Left kidney (tissue), 8 donors: ENCODE results near the gene IZUMO1R. TPM values are rescaled to one million over a fixed set of nuclear protein-coding genes. Genes with fewer than 3 reads are reported as not detected.
"Not testable (repeated sequence)": the region's sequence is repeated elsewhere in the genome, so short reads cannot be mapped to it uniquely, and the experiment has no call there.

ENCODE experiments used
- DNase-seq: peaks from one replicate; pipeline ENCODE4 v3.0.0-alpha.2; 2013
- long read RNA-seq, 8 donors: transcript quantifications; one replicate each; lab custom pipeline, GENCODE V29; 2026
- polyA plus RNA-seq: library from polyadenylated mRNA; unstranded; fragments of 120-200 nt; gene quantifications from one replicate; pipeline ENCODE4 v1.2.1, GENCODE V29; 2013; ENCODE audit not compliant: insufficient read length

The IZUMO1R gene
- polyA plus RNA-seq, result 0.18 TPM
- long read RNA-seq, donor 1, result 0 reads
- long read RNA-seq, donor 2, result 0 reads
- long read RNA-seq, donor 3, result 0 reads
- long read RNA-seq, donor 4, result 0 reads
- long read RNA-seq, donor 5, result 0 reads
- long read RNA-seq, donor 6, result 0 reads
- long read RNA-seq, donor 7, result 0 reads
- long read RNA-seq, donor 8, result 0 reads

DNA sequence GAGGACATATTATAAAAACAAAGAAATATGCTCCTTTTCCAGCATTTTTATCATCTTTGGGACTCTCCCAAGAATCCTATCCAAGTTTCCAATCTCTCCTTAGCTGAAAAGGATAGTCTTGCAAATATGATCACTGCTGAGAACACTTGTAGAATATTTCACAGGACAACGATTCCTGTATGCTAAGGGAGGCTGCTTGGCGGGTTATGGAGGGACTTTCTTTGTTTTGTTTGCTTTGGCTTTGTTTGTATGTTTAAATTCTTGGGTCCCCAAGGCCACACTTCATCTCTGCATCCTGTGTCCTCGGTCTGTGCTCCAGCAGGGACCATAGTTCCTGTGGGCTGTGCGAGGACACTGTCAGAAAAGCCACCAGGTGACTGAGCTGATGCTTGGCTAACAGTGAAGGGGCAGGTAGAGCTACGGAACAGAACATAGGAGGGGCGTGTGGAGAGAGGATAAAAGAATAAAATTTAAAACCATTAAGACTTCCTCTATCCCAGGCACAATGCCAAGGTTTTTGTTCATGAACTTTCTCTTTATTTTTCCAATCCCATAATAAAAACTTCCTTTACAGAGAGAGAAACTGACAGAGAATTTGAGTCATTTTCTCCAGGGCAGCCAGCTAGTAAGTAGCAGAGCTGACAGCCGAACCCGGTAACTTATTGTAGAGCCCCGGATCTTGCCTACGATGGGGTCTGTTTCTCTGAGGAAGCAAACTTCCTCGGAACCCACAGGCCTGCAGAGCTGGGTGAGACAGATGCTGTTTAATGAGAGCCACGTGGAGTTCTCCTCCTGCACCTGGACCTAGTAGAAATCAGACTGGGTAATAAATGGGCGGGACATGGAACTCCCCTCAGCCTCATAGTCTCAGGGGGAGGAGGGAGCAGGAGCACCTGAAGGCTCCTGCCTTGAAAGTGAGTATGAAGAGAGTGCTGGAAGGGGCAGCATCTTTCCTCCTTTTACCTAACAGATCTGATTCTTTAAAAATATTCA lies at the start of gene IZUMO1R:
IZUMO1R (plus strand) TSS at position 615 of the 993 bp plus-strand sequence. CDS start 1,057 bp downstream, outside the sequence.
- DNase-seq, result peak; percentile 27

- DNase-seq, result no peak
These were observed 32.5 kb upstream of the IZUMO1R start for GRCh38 chr11:94271885-94272372.

DNA sequence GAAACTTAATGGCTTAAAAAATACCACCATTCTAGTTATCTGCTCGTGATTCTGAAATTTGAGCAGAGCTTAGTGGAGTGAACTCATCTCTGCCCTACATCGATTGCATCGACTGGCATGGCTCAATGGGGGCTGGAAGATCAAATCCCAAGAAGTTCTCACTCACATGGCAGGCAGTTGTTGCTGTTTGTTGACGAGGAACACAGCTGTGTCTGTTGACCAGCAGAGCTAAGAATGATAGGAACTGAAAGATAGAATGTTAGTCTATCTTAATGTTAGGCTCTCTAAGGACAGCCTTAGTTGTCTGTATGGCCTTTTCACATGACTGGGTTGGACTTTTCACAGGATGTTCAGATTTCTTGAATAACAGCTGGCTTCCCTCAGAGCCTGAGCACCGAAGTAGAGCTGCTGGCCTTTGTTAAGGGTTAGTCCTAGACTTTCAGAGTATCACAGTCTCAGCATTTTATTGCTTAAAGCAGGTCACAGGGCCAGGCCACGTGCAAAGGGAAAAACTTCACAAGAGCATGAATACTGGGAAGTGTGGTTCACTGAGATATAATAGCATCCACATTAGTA lies 31.6 kb upstream of the IZUMO1R start:
- DNase-seq, result peak; percentile 44

DNA sequence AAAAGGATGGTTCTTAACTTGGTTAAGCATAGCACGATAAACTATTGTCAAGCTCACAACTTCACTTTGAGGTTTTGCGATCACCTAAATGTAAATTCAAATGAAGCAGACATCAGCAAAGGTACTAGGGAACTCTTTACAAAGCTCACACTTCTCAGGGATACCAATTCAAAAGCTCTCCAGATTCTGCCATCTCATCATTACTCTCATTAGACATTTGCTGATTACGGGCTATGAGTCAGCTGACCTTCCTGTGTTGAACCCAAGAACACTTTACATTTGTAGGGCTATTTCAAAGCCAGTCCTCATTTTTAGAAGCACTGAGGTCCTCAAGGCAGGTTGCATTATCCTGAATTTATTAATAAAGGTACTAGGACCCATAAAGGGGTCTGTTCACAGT lies 28.4 kb upstream of the IZUMO1R start:
- no peak for DNase-seq

- no peak for DNase-seq
These were observed 27.4 kb upstream of the IZUMO1R start for GRCh38 chr11:94276943-94277342.

DNA sequence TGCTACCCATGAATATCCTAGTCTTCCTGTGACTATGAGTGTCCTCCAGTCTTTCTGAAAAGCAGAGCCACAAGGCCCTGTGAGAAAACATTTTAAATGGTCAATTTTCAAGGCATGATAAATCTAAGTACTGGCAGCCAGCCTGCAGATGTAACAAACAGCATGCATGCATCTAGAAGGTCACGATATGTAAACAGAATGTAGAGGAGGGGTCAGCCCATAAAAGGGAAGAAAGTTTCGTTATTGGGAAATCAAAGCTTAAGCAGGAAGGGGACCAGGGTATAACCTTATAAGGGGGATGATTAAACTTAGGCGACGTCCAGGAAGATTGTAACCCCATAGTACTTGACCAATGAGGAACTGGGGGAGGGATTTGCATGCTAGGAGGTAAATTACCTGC lies 26.2 kb upstream of the IZUMO1R start:
- not testable (repeated sequence) for DNase-seq

GRCh38 chr11:94279996-94280395 lies 24.4 kb upstream of the IZUMO1R start:
- no peak for DNase-seq

- DNase-seq, result peak; percentile 45
These were observed 23.1 kb upstream of the IZUMO1R start for GRCh38 chr11:94281324-94281723.

DNA sequence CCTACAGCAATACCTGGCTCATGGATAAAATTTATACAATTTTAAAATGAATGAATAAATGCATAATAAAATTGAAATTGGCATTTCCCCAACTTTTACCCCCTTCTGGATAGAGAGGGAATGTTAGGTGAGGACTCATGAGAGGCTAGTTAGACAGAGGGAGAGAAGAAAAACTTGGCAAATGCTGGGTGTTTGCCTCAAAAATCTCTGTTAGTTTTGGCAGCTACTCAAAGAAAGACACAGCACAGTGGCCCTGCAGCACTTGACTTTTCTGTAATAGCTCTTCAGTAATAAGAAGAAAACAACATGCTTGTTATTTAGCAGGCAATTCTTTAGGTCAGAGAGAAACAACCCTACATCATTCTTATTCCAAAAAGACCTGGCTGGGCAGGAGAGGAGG lies 20.7 kb upstream of the IZUMO1R start:
- no peak for DNase-seq

- DNase-seq, result no peak
These were observed 8.8 kb upstream of the IZUMO1R start for GRCh38 chr11:94295534-94295933.

DNA sequence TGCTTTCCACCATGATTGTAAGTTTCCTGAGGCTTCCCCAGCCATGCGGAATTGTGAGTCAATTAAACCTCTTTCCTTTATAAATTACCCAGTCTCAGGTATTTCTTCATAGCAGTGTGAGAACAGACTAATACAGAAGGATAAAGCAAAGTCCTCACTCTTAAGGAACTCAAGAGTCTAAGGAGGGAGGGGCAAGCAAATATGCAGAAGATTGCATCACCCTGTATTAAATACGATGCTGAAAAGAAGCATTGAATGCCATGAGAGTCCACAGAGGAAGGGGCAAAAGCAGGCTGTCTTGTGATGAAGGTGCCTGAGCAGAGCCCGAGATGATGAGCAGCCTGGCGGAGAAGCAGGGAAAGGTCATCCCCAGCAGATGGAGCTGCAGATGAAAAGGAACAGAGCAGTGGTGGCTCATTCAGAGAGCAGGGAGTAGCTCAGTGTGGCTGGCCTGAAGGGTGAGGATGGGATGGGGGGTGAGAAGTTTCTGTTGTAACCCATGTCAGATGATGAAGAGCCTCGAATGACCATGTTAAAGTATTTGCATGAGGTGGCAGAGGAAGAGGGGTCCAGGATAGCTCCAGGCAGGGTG lies 6.3 kb upstream of the IZUMO1R start:
- no peak for DNase-seq

GRCh38 chr11:94302776-94303175 lies 1.6 kb upstream of the IZUMO1R start:
- no peak for DNase-seq

DNA sequence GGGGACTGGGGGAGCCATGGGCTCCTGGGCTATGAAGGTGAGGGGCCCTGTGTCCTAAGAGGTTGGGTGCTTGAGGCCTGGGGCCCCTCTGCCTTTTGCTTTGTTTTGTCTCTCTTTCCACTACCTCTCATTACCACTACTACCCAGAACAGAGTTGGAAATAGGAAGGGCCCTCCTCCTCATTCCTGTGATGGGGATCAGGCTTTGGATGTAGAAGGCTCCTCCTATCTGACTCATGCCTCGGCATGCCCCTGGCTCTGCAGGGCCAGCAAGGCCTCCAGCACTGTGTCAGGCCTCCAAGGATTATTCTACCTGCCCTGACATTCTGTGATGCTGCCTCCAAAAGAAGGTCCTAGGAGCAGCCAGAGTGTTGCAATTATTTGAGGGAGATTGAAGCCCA lies 766 bp downstream of the IZUMO1R start:
- DNase-seq, result no peak

GRCh38 chr11:94307101-94307791 lies 2.9 kb downstream of the IZUMO1R start:
- DNase-seq, result no peak

DNA sequence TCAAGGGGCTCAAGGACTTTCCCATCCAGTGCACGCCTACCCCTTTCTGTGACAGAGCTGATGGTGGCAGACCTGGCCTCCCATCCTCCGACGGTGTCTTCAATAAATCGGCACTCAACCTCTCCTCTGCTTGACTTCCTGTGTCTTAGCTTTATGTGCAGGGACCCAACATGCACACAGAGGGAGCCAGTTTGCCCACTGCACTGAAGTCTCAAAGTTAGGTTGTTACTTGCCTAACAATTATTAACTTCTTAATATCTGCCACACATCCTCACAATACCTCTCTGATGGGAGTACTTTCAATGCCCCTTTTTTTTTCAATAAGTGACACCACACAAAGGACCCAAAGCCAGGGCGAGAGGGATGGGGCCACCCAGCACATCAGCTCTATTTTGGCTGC lies 3.6 kb downstream of the IZUMO1R start:
- no peak for DNase-seq

- no peak for DNase-seq
These were observed 5.4 kb downstream of the IZUMO1R start for GRCh38 chr11:94309757-94310156.

DNA sequence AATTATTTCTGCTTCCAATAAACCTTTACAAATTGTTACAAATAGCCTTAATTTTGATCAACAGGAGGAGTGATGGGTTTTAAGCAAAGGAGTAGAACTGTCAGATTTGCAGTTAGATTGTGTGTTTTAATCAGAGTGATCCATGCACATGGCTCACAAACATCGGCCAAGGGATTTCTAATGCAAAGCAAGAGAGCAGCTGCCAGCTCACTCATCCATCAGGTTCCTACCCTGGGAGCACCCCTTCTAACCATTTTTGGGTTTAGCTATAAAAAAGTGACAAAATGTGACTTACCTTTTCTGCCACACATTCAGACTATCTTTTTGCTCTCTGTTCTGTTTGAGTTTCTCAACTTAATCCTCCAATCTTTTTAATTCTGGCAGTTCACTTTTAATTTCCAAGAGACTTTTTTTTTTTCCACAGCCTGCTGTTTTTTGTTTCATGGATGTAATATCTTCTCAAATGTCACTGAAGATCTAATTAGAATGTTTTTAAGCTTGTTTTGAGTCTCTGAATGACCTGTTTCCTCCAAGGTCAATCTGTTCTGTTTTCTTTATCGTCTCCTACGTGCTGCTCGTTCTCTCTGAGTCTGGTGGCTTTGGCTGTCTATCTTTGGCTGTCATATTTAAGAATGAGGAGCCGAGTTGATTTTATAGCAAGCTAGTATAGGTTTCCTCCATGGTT lies 6.0 kb downstream of the IZUMO1R start:
- DNase-seq, result no peak

DNA sequence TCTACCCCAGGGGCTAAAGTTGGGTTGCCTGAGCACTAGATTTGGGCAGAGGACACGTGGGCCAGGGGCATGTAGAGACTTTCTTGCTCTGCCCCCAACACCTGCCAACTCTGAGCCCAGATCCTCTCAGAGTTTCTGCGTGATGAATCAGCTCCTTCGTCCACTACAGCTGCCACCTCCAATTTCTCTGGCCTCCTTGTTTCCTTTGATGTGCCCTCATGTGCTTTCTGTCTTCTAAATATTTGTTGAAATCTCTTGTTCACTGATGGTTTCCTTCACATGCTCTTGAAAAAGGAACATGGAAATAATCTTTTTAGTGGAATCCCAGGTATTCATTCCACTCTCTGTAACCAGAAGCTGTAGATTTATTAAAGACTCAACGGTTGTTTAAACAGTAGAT lies 8.0 kb downstream of the IZUMO1R start:
- no peak for DNase-seq

DNA sequence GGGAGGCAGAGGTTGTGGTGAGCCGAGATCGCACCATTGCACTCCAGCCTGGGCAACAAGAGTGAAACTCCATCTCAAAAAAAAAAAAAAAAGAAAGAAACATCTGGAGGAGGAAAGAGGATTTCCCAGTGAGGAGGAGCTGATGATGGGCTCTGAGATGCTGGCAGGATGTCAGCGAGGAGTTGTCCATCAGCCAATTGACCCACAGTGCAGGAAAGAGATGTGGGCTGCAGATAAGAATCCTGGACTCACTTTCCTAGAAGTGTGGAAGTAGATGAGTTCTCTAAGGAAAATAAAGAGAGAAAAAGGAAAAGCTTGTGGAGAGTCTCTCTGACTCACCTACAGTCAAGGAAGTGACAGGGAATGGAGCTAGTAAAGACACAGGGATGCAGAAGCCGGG lies 9.7 kb downstream of the IZUMO1R start:
- DNase-seq, result no peak

DNA sequence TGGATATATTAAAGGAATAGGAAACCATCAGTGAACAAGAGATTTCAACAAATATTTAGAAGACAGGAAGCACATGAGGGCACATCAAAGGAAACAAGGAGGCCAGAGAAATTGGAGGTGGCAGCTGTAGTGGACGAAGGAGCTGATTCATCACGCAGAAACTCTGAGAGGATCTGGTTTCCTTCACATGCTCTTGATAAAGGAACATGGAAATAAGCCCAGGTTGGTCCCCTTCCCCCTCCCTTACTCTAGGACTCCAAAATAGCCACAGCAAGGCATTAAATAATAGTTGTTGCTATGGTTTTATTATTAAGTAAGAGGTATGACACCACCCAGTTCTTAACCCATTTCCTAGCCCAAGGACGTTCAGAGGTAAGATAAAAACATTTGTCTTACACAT lies 11.3 kb downstream of the IZUMO1R start:
- no peak for DNase-seq

GRCh38 chr11:94322501-94322900 lies 18.1 kb downstream of the IZUMO1R start:
- no peak for DNase-seq
